RCC 7860 (cell line): ENCODE measurements around the gene HSPA6.
"Not testable (repeated sequence)": the region's sequence is repeated elsewhere in the genome, so short reads cannot be mapped to it uniquely, and the experiment has no call there.

ENCODE experiments used
- DNase-seq: peaks from one replicate; pipeline ENCODE4 v3.0.0-alpha.2; 2015; ENCODE audit warnings: low spot score
- FAIRE-seq: peaks from 2 replicates; lab custom pipeline; 2012; peaks lifted over from hg19 to GRCh38; lab: Jason Lieb, UNC

HSPA6 gene

GRCh38 chr1:161523817-161524741 lies at the start of gene HSPA6:
Gene HSPA6, plus strand, starts transcription at chr1:161524540. Its CDS starts 119 bp downstream, at chr1:161524659.
- not testable (repeated sequence) for FAIRE-seq
- DNase-seq: peak; percentile 75

GRCh38 chr1:161477711-161478110 lies 46.6 kb upstream of the HSPA6 start:
- not testable (repeated sequence) for DNase-seq, FAIRE-seq

- DNase-seq (no peak), FAIRE-seq (no peak)
Observed at GRCh38 chr1:161478985-161479384, 45.4 kb upstream of the HSPA6 start.

GRCh38 chr1:161480381-161481035 lies 43.8 kb upstream of the HSPA6 start:
- DNase-seq (no peak), FAIRE-seq (no peak)

GRCh38 chr1:161481624-161482392 lies 42.5 kb upstream of the HSPA6 start:
- FAIRE-seq (no peak), DNase-seq (no peak)

- DNase-seq (no peak), FAIRE-seq (no peak)
Observed at GRCh38 chr1:161482610-161483009, 41.7 kb upstream of the HSPA6 start.

- DNase-seq (no peak), FAIRE-seq (no peak)
Observed at GRCh38 chr1:161483361-161483760, 41.0 kb upstream of the HSPA6 start.

GRCh38 chr1:161484613-161485012 lies 39.7 kb upstream of the HSPA6 start:
- DNase-seq (no peak), FAIRE-seq (no peak)

- DNase-seq: peak; percentile 28
- no peak for FAIRE-seq
Observed at GRCh38 chr1:161486806-161487741, 37.3 kb upstream of the HSPA6 start.

- DNase-seq: no peak
- FAIRE-seq: no peak
Observed at GRCh38 chr1:161491472-161491871, 32.9 kb upstream of the HSPA6 start.

- DNase-seq (no peak), FAIRE-seq (no peak)
Observed at GRCh38 chr1:161492827-161493226, 31.5 kb upstream of the HSPA6 start.

- no peak for FAIRE-seq
- DNase-seq: no peak
Observed at GRCh38 chr1:161494091-161494735, 30.1 kb upstream of the HSPA6 start.

GRCh38 chr1:161495490-161495889 lies 28.9 kb upstream of the HSPA6 start:
- FAIRE-seq (no peak), DNase-seq (no peak)

GRCh38 chr1:161497961-161498360 lies 26.4 kb upstream of the HSPA6 start:
- FAIRE-seq (no peak), DNase-seq (no peak)

GRCh38 chr1:161498646-161499045 lies 25.7 kb upstream of the HSPA6 start:
- DNase-seq (no peak), FAIRE-seq (no peak)

GRCh38 chr1:161499099-161500039 lies 25.0 kb upstream of the HSPA6 start:
- DNase-seq (no peak), FAIRE-seq (no peak)

- DNase-seq (no peak), FAIRE-seq (no peak)
Observed at GRCh38 chr1:161501234-161501633, 23.1 kb upstream of the HSPA6 start.

GRCh38 chr1:161502181-161502580 lies 22.2 kb upstream of the HSPA6 start:
- no peak for FAIRE-seq
- DNase-seq: no peak
